Neural cell (in vitro differentiated cells): ENCODE data around the gene D2HGDH. TPM values are rescaled to one million over a fixed set of nuclear protein-coding genes. Genes with fewer than 3 reads are reported as not detected.

Source experiments
- H2AFZ ChIP-seq: fragments of 200-600, 300-800 bp; sonication (generic), shearing (Covaris generic); 2 replicates; pipeline ENCODE4 v1.6.0; 2014; ENCODE audit warnings: low read depth, mild to moderate bottlenecking, antibody characterized with exemption, low read length, moderate library complexity
- H3F3A ChIP-seq: fragments of 200-600 bp; shearing (Covaris generic); 2 replicates; pipeline ENCODE4 v1.6.1; 2016; ENCODE audit warnings: mild to moderate bottlenecking, moderate library complexity, mixed read lengths, antibody characterized with exemption, low read length; ENCODE audit not compliant: insufficient read depth, poor library complexity, severe bottlenecking
- H3K27ac ChIP-seq: fragments of 200-600, 300-800 bp; sonication (generic), shearing (Covaris generic); 2 replicates; pipeline ENCODE4 v1.5.1; 2014; ENCODE audit warnings: mild to moderate bottlenecking, low read length, moderate library complexity
- H3K27me3 ChIP-seq: fragments of 300-800, 200-600 bp; sonication (generic), shearing (Covaris generic); 2 replicates; pipeline ENCODE4 v1.6.0; 2014; ENCODE audit warnings: mild to moderate bottlenecking, low read depth, low read length, moderate library complexity; ENCODE audit not compliant: insufficient read depth
- H3K36me3 ChIP-seq: fragments of 300-800, 200-600 bp; sonication (generic), shearing (Covaris generic); 2 replicates; pipeline ENCODE4 v1.5.1; 2014; ENCODE audit warnings: mild to moderate bottlenecking, antibody characterized with exemption, low read length, moderate library complexity; ENCODE audit not compliant: insufficient read depth
- H3K4me2 ChIP-seq: fragments of 300-800, 200-600 bp; sonication (generic), shearing (Covaris generic); 2 replicates; pipeline ENCODE4 v1.6.0; 2014; ENCODE audit warnings: mild to moderate bottlenecking, low read length
- H3K4me3 ChIP-seq: fragments of 300-800, 200-600 bp; sonication (generic), shearing (Covaris generic); 2 replicates; pipeline ENCODE4 v1.5.1; 2014; ENCODE audit warnings: mild to moderate bottlenecking, low read length, moderate library complexity
- H3K79me2 ChIP-seq: fragments of 200-600 bp; shearing (Covaris generic); replicated peaks from 2 replicates; pipeline ENCODE4 v1.6.0; 2014; ENCODE audit warnings: mild to moderate bottlenecking, low read length, moderate library complexity; ENCODE audit not compliant: insufficient read depth
- H3K9ac ChIP-seq: fragments of 300-800, 200-600 bp; sonication (generic), shearing (Covaris generic); 2 replicates; pipeline ENCODE4 v1.6.1; 2016; ENCODE audit warnings: mild to moderate bottlenecking, low read length, mixed read lengths
- H3K9me2 ChIP-seq: fragments of 200-600 bp; shearing (Covaris generic); 2 replicates; pipeline ENCODE4 v1.6.1; 2016; ENCODE audit warnings: mild to moderate bottlenecking, low read length, mixed read lengths; ENCODE audit not compliant: insufficient read depth
- H3K9me3 ChIP-seq: fragments of 200-600, 300-800 bp; sonication (generic), shearing (Covaris generic); 2 replicates; pipeline ENCODE4 v1.6.1; 2016; ENCODE audit warnings: mild to moderate bottlenecking, mixed run types, low read length, moderate library complexity, mixed read lengths
- H4K20me1 ChIP-seq: fragments of 200-600 bp; shearing (Covaris generic); 2 replicates; pipeline ENCODE4 v1.6.1; 2016; ENCODE audit warnings: mild to moderate bottlenecking, mixed run types; ENCODE audit not compliant: insufficient read depth
- EP300 ChIP-seq: fragments of 450-650 bp; conservative IDR thresholded peaks from 2 replicates; pipeline ENCODE4 v1.6.1; 2014; ENCODE audit warnings: antibody characterized with exemption, mild to moderate bottlenecking, moderate library complexity; ENCODE audit not compliant: poor library complexity, severe bottlenecking
- EZH2 ChIP-seq: fragments of 200-600, 300-800 bp; shearing (Covaris generic), sonication (generic); IDR thresholded peaks from 2 replicates; pipeline ENCODE4 v1.6.1; 2014; ENCODE audit warnings: antibody characterized with exemption, low read length, borderline replicate concordance, mild to moderate bottlenecking; ENCODE audit not compliant: insufficient read depth, poor library complexity, severe bottlenecking
- MXI1 ChIP-seq: fragments of 450-650 bp; conservative IDR thresholded peaks from 2 replicates; pipeline ENCODE4 v1.6.1; 2014; ENCODE audit warnings: antibody characterized with exemption, mild to moderate bottlenecking; ENCODE audit not compliant: poor library complexity, severe bottlenecking
- POLR2AphosphoS5 ChIP-seq: IDR thresholded peaks from 2 replicates; pipeline ENCODE4 v1.6.1; 2012
- RAD21 ChIP-seq: fragments of 450-650 bp; conservative IDR thresholded peaks from 2 replicates; pipeline ENCODE4 v1.6.1; 2014; ENCODE audit warnings: antibody characterized with exemption, mild to moderate bottlenecking, moderate library complexity
- REST ChIP-seq: IDR thresholded peaks from 2 replicates; pipeline ENCODE4 v1.6.1; 2012; ENCODE audit warnings: borderline replicate concordance
- SMC3 ChIP-seq: fragments of 450-650 bp; conservative IDR thresholded peaks from 2 replicates; pipeline ENCODE4 v1.6.1; 2014; ENCODE audit warnings: antibody characterized with exemption, mild to moderate bottlenecking, moderate library complexity; ENCODE audit not compliant: poor library complexity
- TAF1 ChIP-seq: IDR thresholded peaks from 2 replicates; pipeline ENCODE4 v1.6.1; 2012; ENCODE audit warnings: low read depth
- polyA plus RNA-seq: library from polyadenylated mRNA; depleted of rRNA; stranded (reverse); fragments of >200 nt; gene quantifications from 2 replicates; pipeline ENCODE4 v1.2.3, GENCODE V29; 2014
- TF ChIP-seq, protein P1 (sequence below): fragments of 450-650 bp; IDR thresholded peaks from 2 replicates; pipeline ENCODE4 v1.5.1; 2014; ENCODE audit warnings: antibody characterized with exemption, mild to moderate bottlenecking, moderate library complexity; ENCODE audit not compliant: poor library complexity, severe bottlenecking

D2HGDH gene
- polyA plus RNA-seq, 1 donor from 2014 or later = 12.6 TPM

DNA sequence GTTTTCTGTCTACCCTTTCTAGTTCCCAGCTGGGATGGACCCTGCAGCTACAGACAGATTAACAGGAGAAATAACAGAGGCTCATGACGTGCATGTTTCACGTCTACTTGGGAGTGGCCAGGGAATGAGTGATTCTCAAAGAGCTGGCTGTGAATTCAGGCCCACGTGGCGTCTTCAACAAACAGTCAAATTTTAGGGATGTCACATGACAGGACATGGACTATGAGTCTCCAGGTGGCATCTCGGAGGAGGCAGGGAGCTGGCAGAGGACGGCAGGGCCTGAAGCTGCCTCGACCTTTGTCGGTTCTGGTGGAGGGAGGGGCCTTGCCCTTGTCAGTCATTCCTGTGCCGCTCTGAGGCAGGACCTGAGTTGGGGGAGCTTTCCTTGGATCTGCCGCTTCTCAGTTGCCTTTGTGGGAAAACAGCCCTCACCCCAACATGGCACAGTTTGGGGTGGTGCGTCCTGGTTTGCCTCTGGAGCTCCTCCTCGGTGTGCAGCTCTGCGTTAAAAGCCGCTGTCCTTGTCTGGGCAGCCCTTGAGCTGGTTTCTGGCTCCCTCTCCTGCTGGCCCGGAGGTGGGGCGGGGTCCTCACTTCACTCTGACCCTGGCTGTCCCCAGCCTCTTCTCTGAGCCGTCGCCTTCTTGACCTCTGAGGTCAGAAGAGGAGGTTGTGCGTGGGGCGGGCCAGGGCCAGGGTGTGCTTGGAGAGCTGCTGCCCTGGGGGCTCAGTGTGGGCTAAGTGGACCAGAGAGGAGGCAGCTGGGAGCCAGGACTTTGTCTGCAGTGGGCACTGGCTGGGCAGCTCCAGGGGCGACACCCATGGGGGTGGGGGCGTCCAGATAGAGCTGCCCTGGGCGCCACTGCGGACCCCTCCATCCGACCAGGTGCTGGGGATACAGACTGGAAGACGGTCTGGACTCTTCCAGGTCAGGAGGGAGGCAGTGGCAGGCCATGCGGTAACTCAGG is 30.1 kb downstream of the D2HGDH start:
- TF ChIP-seq SMC3 (no peak), REST (no peak), MXI1 (no peak), POLR2AphosphoS5 (no peak), EP300 (no peak), RAD21 (no peak), EZH2 (no peak), TAF1 (no peak)
- TF ChIP-seq, protein P1, sequence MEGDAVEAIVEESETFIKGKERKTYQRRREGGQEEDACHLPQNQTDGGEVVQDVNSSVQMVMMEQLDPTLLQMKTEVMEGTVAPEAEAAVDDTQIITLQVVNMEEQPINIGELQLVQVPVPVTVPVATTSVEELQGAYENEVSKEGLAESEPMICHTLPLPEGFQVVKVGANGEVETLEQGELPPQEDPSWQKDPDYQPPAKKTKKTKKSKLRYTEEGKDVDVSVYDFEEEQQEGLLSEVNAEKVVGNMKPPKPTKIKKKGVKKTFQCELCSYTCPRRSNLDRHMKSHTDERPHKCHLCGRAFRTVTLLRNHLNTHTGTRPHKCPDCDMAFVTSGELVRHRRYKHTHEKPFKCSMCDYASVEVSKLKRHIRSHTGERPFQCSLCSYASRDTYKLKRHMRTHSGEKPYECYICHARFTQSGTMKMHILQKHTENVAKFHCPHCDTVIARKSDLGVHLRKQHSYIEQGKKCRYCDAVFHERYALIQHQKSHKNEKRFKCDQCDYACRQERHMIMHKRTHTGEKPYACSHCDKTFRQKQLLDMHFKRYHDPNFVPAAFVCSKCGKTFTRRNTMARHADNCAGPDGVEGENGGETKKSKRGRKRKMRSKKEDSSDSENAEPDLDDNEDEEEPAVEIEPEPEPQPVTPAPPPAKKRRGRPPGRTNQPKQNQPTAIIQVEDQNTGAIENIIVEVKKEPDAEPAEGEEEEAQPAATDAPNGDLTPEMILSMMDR = no peak
- Histone ChIP-seq H3K36me3 (peaks cover 7% of the 10 kb centered on the region), H4K20me1 (no peaks in the 10 kb centered on the region), H3K79me2 (no peaks in the 10 kb centered on the region), H3K27ac (no peak overlapping the region), H3K4me3 (no peak overlapping the region), H3K27me3 (no peaks in the 10 kb centered on the region), H3K9me3 (peaks cover 5% of the 10 kb centered on the region), H2AFZ (no peak overlapping the region), H3K4me2 (no peak overlapping the region), H3K9me2 (no peaks in the 10 kb centered on the region), H3K9ac (no peak overlapping the region), H3F3A (no peaks in the 10 kb centered on the region)

GRCh38 chr2:241767464-241768250 is 33.2 kb downstream of the D2HGDH start:
- Histone ChIP-seq H3F3A (no peaks in the 10 kb centered on the region), H3K9me2 (no peaks in the 10 kb centered on the region), H3K36me3 (no peaks in the 10 kb centered on the region), H3K4me3 (no peak overlapping the region), H3K79me2 (no peaks in the 10 kb centered on the region), H3K9ac (no peak overlapping the region), H2AFZ (no peak overlapping the region), H3K9me3 (no peaks in the 10 kb centered on the region), H3K4me2 (no peak overlapping the region), H3K27me3 (no peaks in the 10 kb centered on the region), H4K20me1 (no peaks in the 10 kb centered on the region), H3K27ac (no peak overlapping the region)
- TF ChIP-seq, protein P1 = no peak
- TF ChIP-seq TAF1 (no peak), EZH2 (no peak), REST (no peak), MXI1 (no peak), SMC3 (no peak), POLR2AphosphoS5 (no peak), RAD21 (no peak), EP300 (no peak)
